Left lung (tissue), 10 donors: ENCODE measurements around the gene ZNF804A. TPM values are rescaled to one million over a fixed set of nuclear protein-coding genes. Genes with fewer than 3 reads are reported as not detected.

ENCODE experiments used
- ATAC-seq: fragments of 200-7000 bp; cut with Tn5 transposase; one replicate; pipeline ENCODE4 v1.9.1; 2020; ENCODE audit warnings: moderate library complexity
- DNase-seq, 4 donors: peaks; one replicate each; pipeline ENCODE4 v3.0.0-alpha.2; 2013 to 2020
- H3K27ac ChIP-seq, 2 donors: fragments of 200-600 bp; sonication (generic) in 1 of 2; one replicate each; pipeline versions ENCODE4 v1.5.0 to v1.8.0; 2020 to 2021
- H3K27me3 ChIP-seq, 2 donors: fragments of 200-600 bp; sonication (generic) in 1 of 2; one replicate each; pipeline versions ENCODE4 v1.5.0 to v1.8.0; 2020 to 2021
- H3K36me3 ChIP-seq, 2 donors: fragments of 200-600 bp; sonication (generic) in 1 of 2; one replicate each; pipeline versions ENCODE4 v1.5.0 to v1.8.0; 2020 to 2021
- H3K4me1 ChIP-seq, 2 donors: fragments of 200-600 bp; one replicate each; pipeline ENCODE4 v1.8.0; 2021
- H3K4me3 ChIP-seq, 2 donors: fragments of 200-600 bp; sonication (generic) in 1 of 2; one replicate each; pipeline versions ENCODE4 v1.5.0 to v1.8.0; 2020 to 2021; ENCODE audit warnings: mild to moderate bottlenecking in 1 of 2
- H3K9me3 ChIP-seq, 2 donors: fragments of 200-600 bp; sonication (generic) in 1 of 2; one replicate each; pipeline versions ENCODE4 v1.5.0 to v1.8.0; 2020 to 2021
- CTCF ChIP-seq, 2 donors: fragments of 200-600 bp; sonication (generic) in 1 of 2; IDR thresholded peaks; one replicate each; pipeline versions ENCODE4 v1.5.0 to v1.8.0; 2021; ENCODE audit warnings: antibody characterized with exemption in 2 of 2
- intact Hi-C, 2 donors: fragments of 100-400 bp; cut with DNase I; formaldehyde crosslinking; loops; one replicate each; pipeline versions ENCODE4 v1.11.2 to v1.14.2; 2022
- polyA plus RNA-seq, 6 donors: library from polyadenylated mRNA; unstranded; fragments of 120-200 nt; gene quantifications; one replicate each; pipeline ENCODE4 v1.2.1, GENCODE V29; 2013; ENCODE audit not compliant: insufficient read length in 6 of 6
- total RNA-seq, 2 donors: library from RNA; stranded (reverse); fragmentation: NEBNext Ultra II Directional; extraction: Animal tissue kit (Norgen Biotek cat#: 25700); gene quantifications; one replicate each; pipeline ENCODE4 v1.2.1, GENCODE V29; 2021
- donor health status: DM: no; HTN: yes; CAD: no.
- donor health status: DM: no; HTN: no; CAD: no.

The ZNF804A gene
- total and polyA plus RNA-seq, 8 donors = 0.04 to 0.86 (median 0.09) TPM; not detected in 1

- H3K27ac ChIP-seq = no peak overlapping the region
- ATAC-seq (no peak), DNase-seq (no peak)
- no peaks in the 10 kb centered on the region for H3K4me1 ChIP-seq
- no peaks in the 10 kb centered on the region for H3K36me3 ChIP-seq
- H3K27me3 ChIP-seq = no peaks in the 10 kb centered on the region
- H3K9me3 ChIP-seq = no peaks in the 10 kb centered on the region
- H3K4me3 ChIP-seq = no peak overlapping the region
- intact Hi-C loops = no loop called here
- no peak for TF ChIP-seq CTCF (IDR thresholded peaks at IDR 0.05)
Measured at GRCh38 chr2:184728411-184728810, 130.1 kb downstream of the ZNF804A start.

DNA sequence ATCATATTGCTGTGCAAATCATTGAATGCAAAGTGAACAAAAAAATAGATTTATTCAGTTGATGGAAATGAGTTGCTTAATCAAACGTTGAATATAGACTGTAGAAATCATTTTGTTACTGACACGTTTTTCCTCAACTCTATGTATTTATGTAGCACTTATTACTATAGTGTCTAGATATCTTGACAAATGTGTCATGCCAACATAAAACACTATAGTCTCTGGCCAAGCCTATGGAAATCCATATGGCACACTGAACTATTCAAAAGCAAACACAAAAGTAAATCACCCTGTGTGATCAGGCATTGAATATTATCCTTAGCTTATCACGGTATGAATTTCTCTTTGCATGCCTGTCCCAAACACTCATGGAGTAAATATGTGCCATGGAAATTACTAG, 131.3 kb downstream of the ZNF804A start:
- intact Hi-C loops = no loop called here
- Histone ChIP-seq H3K4me3 (no peak overlapping the region), H3K36me3 (no peaks in the 10 kb centered on the region), H3K4me1 (no peaks in the 10 kb centered on the region), H3K27ac (no peak overlapping the region), H3K27me3 (no peaks in the 10 kb centered on the region), H3K9me3 (no peaks in the 10 kb centered on the region)
- no peak for TF ChIP-seq CTCF (IDR thresholded peaks at IDR 0.05)
- DNase-seq = no peak
- no peak for ATAC-seq

DNA sequence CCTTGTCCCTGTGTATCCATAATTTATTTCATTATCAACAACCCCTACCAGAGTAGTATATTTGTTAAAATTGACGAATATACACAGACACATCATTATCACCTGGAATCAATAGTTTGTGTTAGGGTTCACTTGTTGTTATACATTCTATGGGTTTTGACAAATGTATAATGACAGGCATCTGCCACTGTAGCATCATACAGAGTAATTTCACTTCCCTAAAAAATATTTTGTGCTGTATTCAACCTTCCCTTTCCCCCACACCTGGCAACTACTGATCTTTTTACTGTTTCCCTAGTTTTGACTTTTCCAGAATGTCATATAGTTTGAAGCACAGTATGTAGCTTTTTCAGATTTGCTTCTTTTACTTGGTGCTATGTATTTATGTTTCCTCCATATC, 132.0 kb downstream of the ZNF804A start:
- no peak for DNase-seq
- Histone ChIP-seq H3K4me3 (no peak overlapping the region), H3K36me3 (no peaks in the 10 kb centered on the region), H3K4me1 (no peaks in the 10 kb centered on the region), H3K27me3 (no peaks in the 10 kb centered on the region), H3K27ac (no peak overlapping the region), H3K9me3 (no peaks in the 10 kb centered on the region)
- no peak for TF ChIP-seq CTCF (IDR thresholded peaks at IDR 0.05)
- ATAC-seq = no peak
- intact Hi-C loops = no loop called here

DNA sequence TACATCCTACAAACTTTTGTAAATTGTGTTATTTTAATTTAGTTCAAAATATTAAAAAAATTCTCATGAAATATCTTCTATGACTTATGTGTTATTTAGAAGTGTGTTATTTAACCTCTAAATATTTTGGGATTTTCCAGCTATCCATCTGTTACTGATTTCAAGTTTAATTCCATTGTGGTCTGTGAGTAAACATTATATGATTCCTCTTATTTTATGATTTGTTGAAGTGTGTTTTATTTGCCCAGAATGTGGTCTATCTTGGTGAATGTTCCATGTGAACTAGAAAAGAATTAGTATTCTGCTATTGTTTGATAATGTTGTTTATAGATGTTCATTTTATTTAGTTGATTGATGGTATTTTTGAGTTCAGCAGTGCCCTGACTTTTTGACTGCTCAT, 136.0 kb downstream of the ZNF804A start:
- Histone ChIP-seq H3K36me3 (no peaks in the 10 kb centered on the region), H3K4me1 (no peaks in the 10 kb centered on the region), H3K27ac (no peak overlapping the region), H3K9me3 (peaks cover 0 to 6% of the 10 kb centered on the region in 2 donors), H3K4me3 (no peak overlapping the region), H3K27me3 (no peaks in the 10 kb centered on the region)
- ATAC-seq (no peak), DNase-seq (no peak)
- no peak for TF ChIP-seq CTCF (IDR thresholded peaks at IDR 0.05)
- intact Hi-C loops = no loop called here

DNA sequence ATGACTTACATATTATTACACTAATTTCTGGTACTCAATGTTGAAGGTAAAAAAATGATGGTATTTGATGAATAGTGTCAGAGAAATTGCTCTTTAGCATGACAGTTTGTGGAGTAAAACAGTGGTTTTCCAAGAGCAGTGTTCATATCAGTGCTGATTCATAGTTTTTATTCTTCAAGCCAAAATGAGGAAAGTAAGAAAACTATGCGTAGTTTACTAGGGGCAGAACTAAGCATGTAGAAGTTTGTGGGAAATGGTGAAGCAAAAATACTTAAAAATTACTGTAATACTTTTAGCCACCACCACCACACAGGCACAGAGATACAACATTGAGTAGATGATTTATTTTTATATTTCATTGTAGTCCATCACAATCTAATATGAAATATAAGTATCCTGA, 137.3 kb downstream of the ZNF804A start:
- intact Hi-C loops = no loop called here
- Histone ChIP-seq H3K27me3 (no peaks in the 10 kb centered on the region), H3K4me3 (no peak overlapping the region), H3K9me3 (peaks cover 0 to 6% of the 10 kb centered on the region in 2 donors), H3K4me1 (no peaks in the 10 kb centered on the region), H3K36me3 (no peaks in the 10 kb centered on the region), H3K27ac (no peak overlapping the region)
- DNase-seq = no peak
- ATAC-seq = no peak
- TF ChIP-seq CTCF (IDR thresholded peaks at IDR 0.05) = no peak
